H1 (cell line): ENCODE data around the gene MCMBP. TPM values are rescaled to one million over a fixed set of nuclear protein-coding genes. Genes with fewer than 3 reads are reported as not detected.
A peak's percentile ranks its signal among the peaks of the same experiment; 100 is the strongest.

Source experiments
- BACH1 ChIP-seq: IDR thresholded peaks from 2 replicates; pipeline ENCODE4 v1.6.1; 2012; ENCODE audit warnings: low read length, improper control_type of control experiment
- CHD2 ChIP-seq: IDR thresholded peaks from 2 replicates; pipeline ENCODE4 v1.6.1; 2012; ENCODE audit warnings: low read length, improper control_type of control experiment
- CHD7 ChIP-seq: fragments of 300-600 bp; sonication (generic); IDR thresholded peaks from 2 replicates; pipeline ENCODE4 v1.7.1; 2012; ENCODE audit warnings: low read length, moderate library complexity, mild to moderate bottlenecking, inconsistent platforms; ENCODE audit not compliant: insufficient replicate concordance
- EP300 ChIP-seq, 2 experiments: IDR thresholded peaks; 1 replicate in 1 of 2; 2 replicates in 1 of 2; pipeline ENCODE4 v1.6.1; 2011 to 2012; ENCODE audit warnings: low read depth in 2 of 2, low read length in 2 of 2, mild to moderate bottlenecking in 2 of 2, borderline replicate concordance in 1 of 2, inconsistent platforms in 1 of 2, moderate library complexity in 1 of 2
- EZH2 ChIP-seq: fragments of 200-600 bp; sonication (generic); IDR thresholded peaks from 2 replicates; pipeline ENCODE4 v1.7.1; 2012; ENCODE audit warnings: low read depth, mild to moderate bottlenecking, moderate library complexity, low read length, inconsistent platforms; ENCODE audit not compliant: severe bottlenecking
- SP2 ChIP-seq: IDR thresholded peaks from 2 replicates; pipeline ENCODE4 v1.6.1; 2012; ENCODE audit warnings: mild to moderate bottlenecking, low read length, inconsistent platforms
- ZNF274 ChIP-seq: IDR thresholded peaks from 2 replicates; pipeline ENCODE4 v1.7.0; 2012; ENCODE audit warnings: low read length, borderline replicate concordance; ENCODE audit errors: extremely low read depth
- polyA plus RNA-seq, 7 experiments: library from polyadenylated mRNA; depleted of rRNA in 3 of 7; stranded (reverse) in 5 of 7; unstranded in 2 of 7; fragments of >200 nt in 5 of 7; fragments of 200-250 nt in 2 of 7; gene quantifications; 1 replicate in 5 of 7; 2 replicates in 1 of 7; 4 replicates in 1 of 7; pipeline versions ENCODE4 v1.2.1 to v1.2.3, GENCODE V29; 2011 to 2013; ENCODE audit warnings: missing spikeins in 2 of 7, mixed read lengths in 2 of 7
- total RNA-seq: library from RNA; stranded (reverse); fragmentation: NEBNext Ultra II Directional; extraction: Animal tissue kit (Norgen Biotek cat#: 25700); gene quantifications from 2 replicates; pipeline ENCODE4 v1.2.1, GENCODE V29; 2021
- TF ChIP-seq, protein P1 (sequence below): IDR thresholded peaks from 2 replicates; pipeline ENCODE4 v1.6.1; 2011; ENCODE audit warnings: low read length, improper control_type of control experiment

The MCMBP gene
- total and polyA plus RNA-seq, 2 of the 8 experiments (the other 6 are each of a cell fraction or from before 2014, with no cell fraction given) = 67.3 to 81.7 TPM

GRCh38 chr10:119892188-119893065 is 19.8 kb upstream of the MCMBP start, which contains the start of gene SEC23IP (continued):
- TF ChIP-seq CHD7 (no peak), BACH1 (no peak), ZNF274 (no peak), EP300 (IDR thresholded peaks at IDR 0.05; ENCODE audit: borderline replicate concordance in 1 of 2, low read depth in 2 of 2, low read length in 2 of 2) (peak in 1 of 2 experiments; percentile 82; a peak in 1 of 3 replicates), SP2 (no peak), EZH2 (no peak), CHD2 (peak; percentile 51; the same call in 1 of the 2 replicates)
- TF ChIP-seq, protein P1, sequence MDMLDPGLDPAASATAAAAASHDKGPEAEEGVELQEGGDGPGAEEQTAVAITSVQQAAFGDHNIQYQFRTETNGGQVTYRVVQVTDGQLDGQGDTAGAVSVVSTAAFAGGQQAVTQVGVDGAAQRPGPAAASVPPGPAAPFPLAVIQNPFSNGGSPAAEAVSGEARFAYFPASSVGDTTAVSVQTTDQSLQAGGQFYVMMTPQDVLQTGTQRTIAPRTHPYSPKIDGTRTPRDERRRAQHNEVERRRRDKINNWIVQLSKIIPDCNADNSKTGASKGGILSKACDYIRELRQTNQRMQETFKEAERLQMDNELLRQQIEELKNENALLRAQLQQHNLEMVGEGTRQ = peak; percentile 93
